Activated CD8-positive, alpha-beta memory T cell treated with anti-CD3 and anti-CD28 coated beads, Interleukin-2, amount 50 U/mL, for 1 hour (primary cell): ENCODE data around the gene EML1.
"Not testable (repeated sequence)": the region's sequence is repeated elsewhere in the genome, so short reads cannot be mapped to it uniquely, and the experiment has no call there.

Source experiments
- DNase-seq: peaks from one replicate; pipeline ENCODE4 v3.0.0-alpha.2; 2020; ENCODE audit errors: extremely low read depth

Gene EML1

GRCh38 chr14:99755629-99756603 lies 37.3 kb upstream of the EML1 start:
- no peak for DNase-seq

GRCh38 chr14:99756796-99757195 lies 36.4 kb upstream of the EML1 start:
- no peak for DNase-seq

GRCh38 chr14:99757331-99758070 lies 35.7 kb upstream of the EML1 start:
- DNase-seq = no peak

DNA sequence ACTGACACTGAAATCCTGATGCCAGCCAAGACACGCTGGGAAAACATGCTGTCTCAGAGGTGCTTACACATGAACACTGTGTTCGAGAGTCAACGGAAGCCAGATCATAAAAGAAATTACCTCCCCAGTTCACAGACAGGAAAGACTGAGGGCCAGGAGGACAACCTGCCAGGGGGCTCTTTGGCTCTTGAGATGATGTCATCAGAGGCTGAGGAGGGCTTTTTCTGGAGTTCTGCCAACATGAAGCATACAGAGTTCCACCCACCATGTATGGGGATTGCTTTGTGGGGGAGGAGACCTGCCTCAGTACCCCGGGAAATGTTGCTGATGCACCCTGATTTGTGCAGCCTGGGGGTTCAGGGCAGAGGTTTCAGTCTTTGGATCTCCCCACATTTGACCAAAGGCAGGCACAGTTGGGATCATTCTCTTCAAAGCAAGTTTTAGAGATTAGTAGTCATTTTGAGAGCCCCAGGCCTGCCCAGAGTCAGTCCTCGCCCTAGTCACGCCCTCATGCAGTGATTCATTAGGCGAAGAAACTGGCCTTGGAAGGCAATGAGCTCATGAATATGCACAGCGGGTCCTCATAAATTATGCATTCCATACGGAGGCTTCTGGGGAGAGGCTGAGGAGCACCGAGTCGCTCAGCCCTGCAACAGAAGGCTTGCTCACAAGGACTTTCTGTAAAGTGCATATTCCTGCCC lies 34.9 kb upstream of the EML1 start:
- no peak for DNase-seq

GRCh38 chr14:99758872-99759545 lies 34.2 kb upstream of the EML1 start:
- no peak for DNase-seq

- no peak for DNase-seq
These were observed 33.7 kb upstream of the EML1 start for GRCh38 chr14:99759546-99759925.

DNA sequence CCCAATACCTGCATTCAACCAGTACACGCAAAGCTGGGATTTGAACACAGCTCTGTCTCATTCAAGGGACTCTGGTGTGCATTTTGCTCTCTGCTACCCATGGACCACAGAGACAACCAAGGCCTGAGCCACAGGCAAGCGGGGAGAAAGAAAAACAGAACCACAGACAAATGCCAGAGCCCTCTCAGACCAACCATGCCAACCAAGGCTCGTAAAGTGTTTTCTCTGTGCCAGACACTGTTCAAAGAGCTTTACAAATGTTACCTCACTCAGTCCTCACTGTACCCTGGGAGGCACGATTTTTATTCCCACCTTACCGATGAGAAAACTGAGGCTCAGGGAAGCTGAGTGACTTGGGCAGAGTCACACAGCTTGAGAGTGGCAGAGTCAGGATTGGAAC lies 32.4 kb upstream of the EML1 start:
- no peak for DNase-seq

- DNase-seq = not testable (repeated sequence)
These were observed 30.3 kb upstream of the EML1 start for GRCh38 chr14:99762911-99763310.

DNA sequence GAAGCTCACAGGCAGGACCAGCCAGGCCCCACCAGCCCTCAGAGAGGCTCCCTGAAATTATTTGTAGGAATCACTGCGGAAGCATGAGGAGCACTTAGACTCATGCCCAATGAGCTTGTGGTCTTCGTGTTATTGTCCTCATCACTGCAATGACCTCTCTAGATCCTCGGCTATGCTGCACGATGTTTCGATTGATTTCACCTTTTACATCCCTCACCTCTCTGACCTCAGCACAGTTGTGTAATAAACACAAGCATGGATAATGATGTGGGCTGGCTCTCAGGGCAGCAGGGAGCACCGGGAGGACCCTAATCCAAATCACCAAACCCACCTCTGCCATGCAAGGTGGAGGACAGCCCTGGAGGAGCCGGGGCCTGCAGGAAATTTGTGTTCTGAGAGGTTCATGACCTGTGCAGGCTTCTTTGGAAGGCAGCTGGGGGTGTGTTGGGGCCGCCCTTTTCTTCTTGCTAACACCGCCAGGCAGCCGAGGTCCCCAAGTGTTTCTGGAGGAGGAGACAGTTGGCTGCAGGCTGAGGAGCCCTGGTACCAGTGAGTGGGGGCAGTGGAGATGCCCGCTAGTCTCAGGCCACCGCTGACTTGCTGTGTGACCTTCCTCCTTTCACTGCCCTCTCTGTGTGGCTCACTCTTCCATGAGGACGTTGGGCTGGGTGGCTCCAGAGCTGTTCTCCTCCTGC lies 29.5 kb upstream of the EML1 start:
- DNase-seq = no peak

GRCh38 chr14:99764222-99764706 lies 28.9 kb upstream of the EML1 start:
- no peak for DNase-seq

DNA sequence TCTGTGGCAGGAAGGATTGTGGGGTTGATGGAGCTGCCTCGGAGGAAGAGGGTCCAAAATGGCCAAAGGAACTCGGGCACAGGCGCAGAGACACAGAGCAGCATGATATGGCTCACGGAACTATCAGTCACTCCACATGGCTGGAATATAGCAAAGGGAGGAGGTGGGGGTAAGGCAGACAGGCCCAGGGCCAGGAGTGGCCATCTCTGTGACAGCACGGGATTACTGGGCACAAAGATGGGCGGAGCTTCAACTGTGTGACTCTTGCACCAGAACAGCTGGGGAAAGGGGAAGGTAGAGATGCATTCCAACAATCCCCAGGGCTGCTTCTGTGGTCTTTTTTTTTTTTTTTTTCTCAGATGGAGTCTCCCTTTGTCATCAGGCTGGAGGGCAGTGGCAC lies 24.8 kb upstream of the EML1 start:
- DNase-seq = no peak

GRCh38 chr14:99769123-99769522 lies 24.1 kb upstream of the EML1 start:
- DNase-seq = no peak

GRCh38 chr14:99769799-99770198 lies 23.4 kb upstream of the EML1 start:
- DNase-seq = no peak

- DNase-seq = no peak
These were observed 20.6 kb upstream of the EML1 start for GRCh38 chr14:99772371-99773283.

DNA sequence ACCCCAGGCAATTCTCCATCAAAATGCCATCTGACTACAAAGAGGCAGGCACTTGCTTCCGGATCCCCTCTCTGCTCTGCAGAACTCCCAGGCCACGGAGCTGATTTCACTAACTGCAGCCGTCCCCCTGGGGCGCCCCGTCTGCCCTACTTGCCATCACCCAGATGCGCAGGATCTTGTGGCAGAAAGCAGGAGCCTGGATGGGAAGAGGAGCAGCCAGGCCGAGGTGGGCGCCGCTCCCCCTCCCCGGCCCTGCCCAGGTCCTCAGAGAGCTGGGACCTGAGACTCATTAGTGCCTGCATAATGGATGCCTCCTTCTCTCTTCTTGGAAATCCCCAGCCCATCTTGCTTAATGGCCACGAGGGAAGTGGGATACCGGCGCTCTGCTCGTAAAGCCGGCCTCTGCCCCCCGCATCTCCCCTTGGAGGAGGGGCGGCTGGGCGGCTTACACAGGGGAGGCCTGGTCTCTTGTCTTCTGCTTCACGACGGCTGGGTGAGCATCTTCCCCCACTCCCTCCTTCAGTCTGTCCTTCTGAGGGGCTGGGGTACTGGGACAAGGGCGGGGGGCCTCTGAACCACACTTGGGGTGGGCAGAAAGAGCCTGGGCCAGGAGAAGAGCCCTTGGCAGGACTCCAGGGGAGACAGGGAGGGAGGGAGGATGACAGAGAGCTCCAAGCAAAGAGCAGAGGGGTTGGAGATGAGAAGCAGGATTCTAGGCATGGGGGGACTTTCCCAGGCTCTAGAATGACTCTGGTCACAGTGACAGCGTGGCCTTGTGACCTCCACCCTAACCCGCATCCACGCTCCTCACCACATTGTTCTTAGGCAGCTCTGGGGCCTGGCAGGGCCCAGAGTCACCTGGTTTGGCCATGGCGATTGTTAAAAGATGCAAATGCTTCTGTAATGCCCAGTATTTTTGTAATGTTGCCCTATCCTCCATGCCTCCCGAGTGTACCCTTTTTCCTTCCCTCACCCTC lies 19.4 kb upstream of the EML1 start:
- DNase-seq = no peak

GRCh38 chr14:99774556-99775307 lies 18.5 kb upstream of the EML1 start:
- no peak for DNase-seq

DNA sequence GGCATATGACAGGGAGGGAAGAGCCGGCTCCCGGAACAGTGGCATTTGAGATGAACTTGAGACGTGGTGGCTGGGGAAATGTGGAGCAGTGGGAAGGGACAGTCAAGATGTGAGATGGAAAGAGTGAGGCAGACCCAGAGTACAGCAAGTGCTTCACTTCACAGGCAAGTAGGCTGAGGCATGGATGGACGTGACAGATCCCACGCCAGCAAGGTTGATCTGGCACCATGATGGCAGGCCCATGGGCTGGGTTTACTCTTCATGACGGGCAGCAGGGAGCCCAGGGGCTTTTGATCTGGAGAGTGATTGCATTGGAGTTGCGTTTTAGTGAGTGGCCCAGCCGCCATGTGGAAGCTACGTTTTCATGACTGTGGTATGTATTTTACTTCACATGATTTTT lies 17.9 kb upstream of the EML1 start:
- no peak for DNase-seq

DNA sequence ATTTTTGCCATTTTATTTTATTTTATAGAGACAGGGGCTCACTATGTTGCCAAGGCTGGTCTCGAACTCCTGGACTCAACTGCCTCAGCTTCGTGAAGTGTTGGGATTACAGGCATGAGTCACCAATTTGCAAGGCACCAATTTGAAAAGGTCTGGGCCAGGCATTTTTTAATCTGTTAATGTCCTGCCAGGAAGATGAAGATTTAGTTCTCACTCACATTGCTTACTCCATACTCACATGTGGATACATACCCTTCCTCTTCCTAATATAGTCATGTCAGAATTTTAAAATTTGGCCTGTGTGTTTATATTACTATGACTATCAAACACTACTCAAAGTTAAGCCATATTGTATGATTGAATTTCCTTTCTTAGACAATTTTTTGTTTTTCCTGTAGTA lies 15.3 kb upstream of the EML1 start:
- DNase-seq = no peak
